HUES48 (cell line): ENCODE data around the gene MAPKBP1.

Experiments
- H3K27ac ChIP-seq: one replicate; pipeline ENCODE4 v1.7.0; 2013; ENCODE audit warnings: low read depth, low read length, inconsistent platforms
- H3K27me3 ChIP-seq: 2 replicates; pipeline ENCODE4 v1.6.1; 2013; ENCODE audit warnings: mild to moderate bottlenecking, low read length; ENCODE audit not compliant: control insufficient read depth, insufficient read depth
- H3K36me3 ChIP-seq: 2 replicates; pipeline ENCODE4 v1.6.1; 2013; ENCODE audit warnings: low read length; ENCODE audit not compliant: control insufficient read depth, insufficient read depth
- H3K4me1 ChIP-seq: 2 replicates; pipeline ENCODE4 v1.6.1; 2013; ENCODE audit warnings: mild to moderate bottlenecking, low read length; ENCODE audit not compliant: control insufficient read depth, insufficient read depth
- H3K4me3 ChIP-seq: 2 replicates; pipeline ENCODE4 v1.5.1; 2013; ENCODE audit warnings: mild to moderate bottlenecking, low read depth, low read length
- H3K9ac ChIP-seq: 2 replicates; pipeline ENCODE4 v1.6.1; 2013; ENCODE audit warnings: mild to moderate bottlenecking, low read depth, low read length, moderate library complexity
- H3K9me3 ChIP-seq: 2 replicates; pipeline ENCODE4 v1.6.1; 2013; ENCODE audit warnings: low read length; ENCODE audit not compliant: control insufficient read depth, insufficient read depth

Gene MAPKBP1

GRCh38 chr15:41841131-41841530 is 66.8 kb downstream of the MAPKBP1 start:
- Histone ChIP-seq H3K27ac (no peak overlapping the region), H3K36me3 (peaks cover 14% of the 10 kb centered on the region; the same call in 1 of the 2 replicates), H3K4me3 (no peak overlapping the region), H3K9ac (no peak overlapping the region), H3K4me1 (no peaks in the 10 kb centered on the region), H3K27me3 (no peaks in the 10 kb centered on the region), H3K9me3 (no peaks in the 10 kb centered on the region)

- Histone ChIP-seq H3K9me3 (no peaks in the 10 kb centered on the region), H3K27me3 (no peaks in the 10 kb centered on the region), H3K4me3 (no peak overlapping the region), H3K36me3 (peaks cover 24% of the 10 kb centered on the region; the same call in 1 of the 2 replicates), H3K27ac (no peak overlapping the region), H3K4me1 (no peaks in the 10 kb centered on the region), H3K9ac (no peak overlapping the region)
Observed at GRCh38 chr15:41842229-41842628, 67.9 kb downstream of the MAPKBP1 start.

GRCh38 chr15:41843571-41843970 is 69.3 kb downstream of the MAPKBP1 start:
- Histone ChIP-seq H3K9ac (no peak overlapping the region), H3K4me1 (no peaks in the 10 kb centered on the region), H3K9me3 (no peaks in the 10 kb centered on the region), H3K27ac (no peak overlapping the region), H3K36me3 (peaks cover 35% of the 10 kb centered on the region), H3K27me3 (no peaks in the 10 kb centered on the region), H3K4me3 (no peak overlapping the region)

GRCh38 chr15:41844814-41845213 is 70.5 kb downstream of the MAPKBP1 start:
- H3K4me1 ChIP-seq: no peaks in the 10 kb centered on the region
- H3K27me3 ChIP-seq: no peaks in the 10 kb centered on the region

GRCh38 chr15:41847206-41847605 is 72.9 kb downstream of the MAPKBP1 start:
- H3K9ac ChIP-seq: no peak overlapping the region
- H3K4me1 ChIP-seq: no peaks in the 10 kb centered on the region
- H3K9me3 ChIP-seq: no peaks in the 10 kb centered on the region
- no peak overlapping the region for H3K4me3 ChIP-seq
- H3K27ac ChIP-seq: no peak overlapping the region
- peaks cover 37% of the 10 kb centered on the region for H3K36me3 ChIP-seq
- no peaks in the 10 kb centered on the region for H3K27me3 ChIP-seq

More at GRCh38 chr15:41844814-41845213, 70.5 kb downstream of the MAPKBP1 start:
- Histone ChIP-seq H3K9me3 (no peaks in the 10 kb centered on the region), H3K36me3 (peaks cover 37% of the 10 kb centered on the region), H3K9ac (no peak overlapping the region), H3K4me3 (no peak overlapping the region), H3K27ac (no peak overlapping the region)

GRCh38 chr15:41847981-41848380 is 73.7 kb downstream of the MAPKBP1 start:
- Histone ChIP-seq H3K27me3 (no peaks in the 10 kb centered on the region), H3K9me3 (no peaks in the 10 kb centered on the region), H3K9ac (no peak overlapping the region), H3K4me3 (no peak overlapping the region), H3K36me3 (peaks cover 37% of the 10 kb centered on the region), H3K27ac (no peak overlapping the region), H3K4me1 (no peaks in the 10 kb centered on the region)

GRCh38 chr15:41848631-41849030 is 74.3 kb downstream of the MAPKBP1 start:
- Histone ChIP-seq H3K36me3 (peaks cover 37% of the 10 kb centered on the region), H3K27ac (no peak overlapping the region), H3K4me1 (no peaks in the 10 kb centered on the region), H3K9me3 (no peaks in the 10 kb centered on the region), H3K27me3 (no peaks in the 10 kb centered on the region), H3K4me3 (no peak overlapping the region), H3K9ac (no peak overlapping the region)

- Histone ChIP-seq H3K27me3 (no peaks in the 10 kb centered on the region), H3K4me1 (no peaks in the 10 kb centered on the region), H3K4me3 (no peak overlapping the region), H3K27ac (no peak overlapping the region), H3K9me3 (no peaks in the 10 kb centered on the region), H3K9ac (no peak overlapping the region), H3K36me3 (peaks cover 37% of the 10 kb centered on the region)
Observed at GRCh38 chr15:41849204-41849603, 74.9 kb downstream of the MAPKBP1 start.

GRCh38 chr15:41849861-41850260 is 75.6 kb downstream of the MAPKBP1 start:
- H3K9ac ChIP-seq: no peak overlapping the region

GRCh38 chr15:41850482-41851166 is 76.3 kb downstream of the MAPKBP1 start:
- Histone ChIP-seq H3K4me3 (no peak overlapping the region), H3K4me1 (0 out of 2 replicates have a peak, but pooled peaks cover 4% of the 10 kb centered on the region), H3K27ac (no peak overlapping the region), H3K27me3 (no peaks in the 10 kb centered on the region), H3K9ac (no peak overlapping the region), H3K36me3 (peaks cover 26% of the 10 kb centered on the region), H3K9me3 (no peaks in the 10 kb centered on the region)

More at GRCh38 chr15:41849861-41850260, 75.6 kb downstream of the MAPKBP1 start:
- no peaks in the 10 kb centered on the region for H3K9me3 ChIP-seq
- no peaks in the 10 kb centered on the region for H3K4me1 ChIP-seq
- peaks cover 33% of the 10 kb centered on the region for H3K36me3 ChIP-seq
- no peak overlapping the region for H3K27ac ChIP-seq
- no peaks in the 10 kb centered on the region for H3K27me3 ChIP-seq
- H3K4me3 ChIP-seq: no peak overlapping the region

- Histone ChIP-seq H3K36me3 (peaks cover 23% of the 10 kb centered on the region), H3K27me3 (no peaks in the 10 kb centered on the region), H3K4me1 (0 out of 2 replicates have a peak, but pooled peaks cover 6% of the 10 kb centered on the region), H3K9me3 (no peaks in the 10 kb centered on the region), H3K9ac (no peak overlapping the region), H3K4me3 (no peak overlapping the region), H3K27ac (no peak overlapping the region)
Observed at GRCh38 chr15:41851167-41851523, 76.9 kb downstream of the MAPKBP1 start.
